B cell (primary cell): Measurements from ENCODE around the gene CA7.

Experiments
- CTCF ChIP-seq: fragments of 200-600 bp; IDR thresholded peaks from one replicate; pipeline ENCODE4 v1.8.0; 2022; ENCODE audit warnings: antibody characterized with exemption, mild to moderate bottlenecking
- EZH2 ChIP-seq: IDR thresholded peaks from 2 replicates; pipeline ENCODE4 v1.6.1; 2012; ENCODE audit warnings: borderline replicate concordance, low read depth, mild to moderate bottlenecking, moderate library complexity, low read length; ENCODE audit not compliant: insufficient read depth, poor library complexity, severe bottlenecking

DNA sequence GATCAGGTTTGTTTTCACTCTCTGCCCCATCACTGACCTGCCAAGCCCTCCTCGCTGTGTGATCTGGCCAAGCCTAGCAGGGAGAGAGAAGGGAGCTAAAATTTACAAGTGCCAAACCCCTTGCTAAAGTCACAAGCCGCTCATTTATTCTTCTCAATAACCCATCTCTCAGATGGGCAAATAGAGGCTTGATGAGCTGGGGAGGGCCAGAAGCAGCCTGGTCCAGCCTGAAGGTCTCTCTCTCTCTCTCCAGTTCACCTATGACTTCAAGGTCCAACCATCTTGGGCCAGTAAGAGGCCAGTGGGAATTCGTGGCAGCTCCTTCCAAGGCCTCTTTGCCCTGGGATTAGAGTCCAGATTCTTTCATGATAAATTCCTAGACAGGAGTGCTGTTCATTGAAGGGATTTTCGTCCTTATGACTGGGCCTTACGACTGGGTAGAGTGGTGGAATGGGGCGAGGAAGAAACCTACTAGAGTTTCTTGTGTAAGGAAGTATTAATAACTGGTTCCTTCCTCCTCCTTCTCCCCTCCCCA is 3.4 kb downstream of the CA7 start:
- TF ChIP-seq CTCF: no peak
- TF ChIP-seq EZH2: no peak
